Neural cell (in vitro differentiated cells): ENCODE measurements around the gene TMIGD1. TPM values are rescaled to one million over a fixed set of nuclear protein-coding genes. Genes with fewer than 3 reads are reported as not detected.

Experiments used
- H2AFZ ChIP-seq: fragments of 200-600, 300-800 bp; sonication (generic), shearing (Covaris generic); 2 replicates; pipeline ENCODE4 v1.6.0; 2014; ENCODE audit warnings: low read depth, mild to moderate bottlenecking, antibody characterized with exemption, low read length, moderate library complexity
- H3F3A ChIP-seq: fragments of 200-600 bp; shearing (Covaris generic); 2 replicates; pipeline ENCODE4 v1.6.1; 2016; ENCODE audit warnings: mild to moderate bottlenecking, moderate library complexity, mixed read lengths, antibody characterized with exemption, low read length; ENCODE audit not compliant: insufficient read depth, poor library complexity, severe bottlenecking
- H3K27ac ChIP-seq: fragments of 200-600, 300-800 bp; sonication (generic), shearing (Covaris generic); 2 replicates; pipeline ENCODE4 v1.5.1; 2014; ENCODE audit warnings: mild to moderate bottlenecking, low read length, moderate library complexity
- H3K27me3 ChIP-seq: fragments of 300-800, 200-600 bp; sonication (generic), shearing (Covaris generic); 2 replicates; pipeline ENCODE4 v1.6.0; 2014; ENCODE audit warnings: mild to moderate bottlenecking, low read depth, low read length, moderate library complexity; ENCODE audit not compliant: insufficient read depth
- H3K36me3 ChIP-seq: fragments of 300-800, 200-600 bp; sonication (generic), shearing (Covaris generic); 2 replicates; pipeline ENCODE4 v1.5.1; 2014; ENCODE audit warnings: mild to moderate bottlenecking, antibody characterized with exemption, low read length, moderate library complexity; ENCODE audit not compliant: insufficient read depth
- H3K4me2 ChIP-seq: fragments of 300-800, 200-600 bp; sonication (generic), shearing (Covaris generic); 2 replicates; pipeline ENCODE4 v1.6.0; 2014; ENCODE audit warnings: mild to moderate bottlenecking, low read length
- H3K4me3 ChIP-seq: fragments of 300-800, 200-600 bp; sonication (generic), shearing (Covaris generic); 2 replicates; pipeline ENCODE4 v1.5.1; 2014; ENCODE audit warnings: mild to moderate bottlenecking, low read length, moderate library complexity
- H3K79me2 ChIP-seq: fragments of 200-600 bp; shearing (Covaris generic); replicated peaks from 2 replicates; pipeline ENCODE4 v1.6.0; 2014; ENCODE audit warnings: mild to moderate bottlenecking, low read length, moderate library complexity; ENCODE audit not compliant: insufficient read depth
- H3K9ac ChIP-seq: fragments of 300-800, 200-600 bp; sonication (generic), shearing (Covaris generic); 2 replicates; pipeline ENCODE4 v1.6.1; 2016; ENCODE audit warnings: mild to moderate bottlenecking, low read length, mixed read lengths
- H3K9me2 ChIP-seq: fragments of 200-600 bp; shearing (Covaris generic); 2 replicates; pipeline ENCODE4 v1.6.1; 2016; ENCODE audit warnings: mild to moderate bottlenecking, low read length, mixed read lengths; ENCODE audit not compliant: insufficient read depth
- H3K9me3 ChIP-seq: fragments of 200-600, 300-800 bp; sonication (generic), shearing (Covaris generic); 2 replicates; pipeline ENCODE4 v1.6.1; 2016; ENCODE audit warnings: mild to moderate bottlenecking, mixed run types, low read length, moderate library complexity, mixed read lengths
- H4K20me1 ChIP-seq: fragments of 200-600 bp; shearing (Covaris generic); 2 replicates; pipeline ENCODE4 v1.6.1; 2016; ENCODE audit warnings: mild to moderate bottlenecking, mixed run types; ENCODE audit not compliant: insufficient read depth
- EP300 ChIP-seq: fragments of 450-650 bp; conservative IDR thresholded peaks from 2 replicates; pipeline ENCODE4 v1.6.1; 2014; ENCODE audit warnings: antibody characterized with exemption, mild to moderate bottlenecking, moderate library complexity; ENCODE audit not compliant: poor library complexity, severe bottlenecking
- EZH2 ChIP-seq: fragments of 200-600, 300-800 bp; shearing (Covaris generic), sonication (generic); IDR thresholded peaks from 2 replicates; pipeline ENCODE4 v1.6.1; 2014; ENCODE audit warnings: antibody characterized with exemption, low read length, borderline replicate concordance, mild to moderate bottlenecking; ENCODE audit not compliant: insufficient read depth, poor library complexity, severe bottlenecking
- MXI1 ChIP-seq: fragments of 450-650 bp; conservative IDR thresholded peaks from 2 replicates; pipeline ENCODE4 v1.6.1; 2014; ENCODE audit warnings: antibody characterized with exemption, mild to moderate bottlenecking; ENCODE audit not compliant: poor library complexity, severe bottlenecking
- POLR2AphosphoS5 ChIP-seq: IDR thresholded peaks from 2 replicates; pipeline ENCODE4 v1.6.1; 2012
- RAD21 ChIP-seq: fragments of 450-650 bp; conservative IDR thresholded peaks from 2 replicates; pipeline ENCODE4 v1.6.1; 2014; ENCODE audit warnings: antibody characterized with exemption, mild to moderate bottlenecking, moderate library complexity
- SMC3 ChIP-seq: fragments of 450-650 bp; conservative IDR thresholded peaks from 2 replicates; pipeline ENCODE4 v1.6.1; 2014; ENCODE audit warnings: antibody characterized with exemption, mild to moderate bottlenecking, moderate library complexity; ENCODE audit not compliant: poor library complexity
- TAF1 ChIP-seq: IDR thresholded peaks from 2 replicates; pipeline ENCODE4 v1.6.1; 2012; ENCODE audit warnings: low read depth
- polyA plus RNA-seq: library from polyadenylated mRNA; depleted of rRNA; stranded (reverse); fragments of >200 nt; gene quantifications from 2 replicates; pipeline ENCODE4 v1.2.3, GENCODE V29; 2014
- TF ChIP-seq, protein P1 (sequence below): fragments of 450-650 bp; IDR thresholded peaks from 2 replicates; pipeline ENCODE4 v1.5.1; 2014; ENCODE audit warnings: antibody characterized with exemption, mild to moderate bottlenecking, moderate library complexity; ENCODE audit not compliant: poor library complexity, severe bottlenecking
- TF ChIP-seq, protein P2 (sequence below): IDR thresholded peaks from 2 replicates; pipeline ENCODE4 v1.6.1; 2012; ENCODE audit warnings: borderline replicate concordance

Gene TMIGD1
- polyA plus RNA-seq, 1 donor from 2014 or later, result not detected

DNA sequence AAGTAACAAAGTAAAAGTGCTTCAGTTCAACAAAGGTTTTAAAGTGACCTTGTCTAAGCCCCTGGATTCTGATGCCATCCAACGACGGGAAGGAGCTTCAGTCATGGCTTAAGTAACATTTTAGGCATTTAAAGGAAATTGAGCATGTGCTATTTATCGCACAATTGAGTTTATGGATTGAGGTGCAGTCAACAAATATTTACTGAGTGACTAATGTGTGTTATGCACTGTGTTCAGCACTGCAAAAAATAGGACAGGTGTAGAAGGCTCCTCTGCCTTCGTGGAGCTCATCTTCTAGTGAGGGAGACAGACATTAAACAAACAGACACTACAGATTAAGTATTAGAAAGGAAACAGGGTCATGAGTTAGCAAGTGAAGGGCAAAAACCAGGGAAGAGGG is 12.5 kb downstream of the TMIGD1 start (continued):
- TF ChIP-seq, protein P1, sequence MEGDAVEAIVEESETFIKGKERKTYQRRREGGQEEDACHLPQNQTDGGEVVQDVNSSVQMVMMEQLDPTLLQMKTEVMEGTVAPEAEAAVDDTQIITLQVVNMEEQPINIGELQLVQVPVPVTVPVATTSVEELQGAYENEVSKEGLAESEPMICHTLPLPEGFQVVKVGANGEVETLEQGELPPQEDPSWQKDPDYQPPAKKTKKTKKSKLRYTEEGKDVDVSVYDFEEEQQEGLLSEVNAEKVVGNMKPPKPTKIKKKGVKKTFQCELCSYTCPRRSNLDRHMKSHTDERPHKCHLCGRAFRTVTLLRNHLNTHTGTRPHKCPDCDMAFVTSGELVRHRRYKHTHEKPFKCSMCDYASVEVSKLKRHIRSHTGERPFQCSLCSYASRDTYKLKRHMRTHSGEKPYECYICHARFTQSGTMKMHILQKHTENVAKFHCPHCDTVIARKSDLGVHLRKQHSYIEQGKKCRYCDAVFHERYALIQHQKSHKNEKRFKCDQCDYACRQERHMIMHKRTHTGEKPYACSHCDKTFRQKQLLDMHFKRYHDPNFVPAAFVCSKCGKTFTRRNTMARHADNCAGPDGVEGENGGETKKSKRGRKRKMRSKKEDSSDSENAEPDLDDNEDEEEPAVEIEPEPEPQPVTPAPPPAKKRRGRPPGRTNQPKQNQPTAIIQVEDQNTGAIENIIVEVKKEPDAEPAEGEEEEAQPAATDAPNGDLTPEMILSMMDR, result no peak
- TF ChIP-seq TAF1, result no peak

DNA sequence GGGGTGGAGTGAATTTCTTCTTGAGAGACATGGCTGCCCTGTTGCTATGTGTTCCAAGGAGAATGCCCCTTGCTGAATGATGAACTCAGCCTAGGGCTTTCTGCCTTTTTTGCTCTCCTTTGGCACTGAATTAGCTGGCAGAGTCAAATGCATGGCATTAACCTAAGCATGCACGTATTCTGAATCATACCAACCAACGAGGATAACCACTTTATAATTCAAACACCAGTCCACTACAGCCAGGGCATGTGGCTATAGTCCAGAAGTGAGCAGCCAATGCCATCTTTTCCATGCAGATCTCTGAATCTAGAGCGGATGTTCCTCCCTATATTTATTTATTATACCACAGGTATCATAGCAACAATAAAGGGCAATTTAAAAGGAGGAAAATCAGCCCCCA is 15.7 kb downstream of the TMIGD1 start:
- Histone ChIP-seq H3K36me3 (no peaks in the 10 kb centered on the region), H2AFZ (no peak overlapping the region), H3K27me3 (no peaks in the 10 kb centered on the region), H3K9ac (no peak overlapping the region), H3K79me2 (no peaks in the 10 kb centered on the region), H3K9me3 (no peaks in the 10 kb centered on the region), H4K20me1 (no peaks in the 10 kb centered on the region), H3F3A (no peaks in the 10 kb centered on the region), H3K4me2 (no peak overlapping the region), H3K27ac (no peak overlapping the region), H3K4me3 (no peak overlapping the region), H3K9me2 (no peaks in the 10 kb centered on the region)
- TF ChIP-seq POLR2AphosphoS5 (no peak), EP300 (no peak), TAF1 (no peak), RAD21 (no peak), EZH2 (no peak), SMC3 (no peak), MXI1 (no peak)
- TF ChIP-seq, protein P1, result no peak
- TF ChIP-seq, protein P2, sequence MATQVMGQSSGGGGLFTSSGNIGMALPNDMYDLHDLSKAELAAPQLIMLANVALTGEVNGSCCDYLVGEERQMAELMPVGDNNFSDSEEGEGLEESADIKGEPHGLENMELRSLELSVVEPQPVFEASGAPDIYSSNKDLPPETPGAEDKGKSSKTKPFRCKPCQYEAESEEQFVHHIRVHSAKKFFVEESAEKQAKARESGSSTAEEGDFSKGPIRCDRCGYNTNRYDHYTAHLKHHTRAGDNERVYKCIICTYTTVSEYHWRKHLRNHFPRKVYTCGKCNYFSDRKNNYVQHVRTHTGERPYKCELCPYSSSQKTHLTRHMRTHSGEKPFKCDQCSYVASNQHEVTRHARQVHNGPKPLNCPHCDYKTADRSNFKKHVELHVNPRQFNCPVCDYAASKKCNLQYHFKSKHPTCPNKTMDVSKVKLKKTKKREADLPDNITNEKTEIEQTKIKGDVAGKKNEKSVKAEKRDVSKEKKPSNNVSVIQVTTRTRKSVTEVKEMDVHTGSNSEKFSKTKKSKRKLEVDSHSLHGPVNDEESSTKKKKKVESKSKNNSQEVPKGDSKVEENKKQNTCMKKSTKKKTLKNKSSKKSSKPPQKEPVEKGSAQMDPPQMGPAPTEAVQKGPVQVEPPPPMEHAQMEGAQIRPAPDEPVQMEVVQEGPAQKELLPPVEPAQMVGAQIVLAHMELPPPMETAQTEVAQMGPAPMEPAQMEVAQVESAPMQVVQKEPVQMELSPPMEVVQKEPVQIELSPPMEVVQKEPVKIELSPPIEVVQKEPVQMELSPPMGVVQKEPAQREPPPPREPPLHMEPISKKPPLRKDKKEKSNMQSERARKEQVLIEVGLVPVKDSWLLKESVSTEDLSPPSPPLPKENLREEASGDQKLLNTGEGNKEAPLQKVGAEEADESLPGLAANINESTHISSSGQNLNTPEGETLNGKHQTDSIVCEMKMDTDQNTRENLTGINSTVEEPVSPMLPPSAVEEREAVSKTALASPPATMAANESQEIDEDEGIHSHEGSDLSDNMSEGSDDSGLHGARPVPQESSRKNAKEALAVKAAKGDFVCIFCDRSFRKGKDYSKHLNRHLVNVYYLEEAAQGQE, result no peak

DNA sequence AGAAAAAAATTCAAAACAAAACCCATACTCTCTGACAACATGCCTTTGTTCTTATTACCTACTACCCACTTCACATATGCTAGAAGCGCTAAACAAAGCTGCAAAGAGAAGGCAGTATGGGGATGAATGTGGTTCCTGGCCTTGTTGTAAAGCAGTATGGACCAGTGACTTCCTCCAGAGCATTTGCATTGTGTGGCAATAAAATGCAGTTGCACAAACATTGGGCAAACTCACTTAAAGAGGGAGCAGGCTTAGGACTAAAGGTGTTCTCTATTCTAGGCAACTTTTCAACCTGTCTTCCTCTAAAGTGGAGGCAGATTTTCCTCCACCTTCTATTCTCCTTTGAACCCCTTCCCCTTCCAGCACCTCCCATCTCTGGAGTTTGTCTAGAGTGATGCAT is 17.1 kb downstream of the TMIGD1 start:
- H4K20me1 ChIP-seq, result no peaks in the 10 kb centered on the region
- no peaks in the 10 kb centered on the region for H3K27me3 ChIP-seq
- no peaks in the 10 kb centered on the region for H3K9me2 ChIP-seq
- no peak overlapping the region for H2AFZ ChIP-seq
- no peak overlapping the region for H3K9ac ChIP-seq
- no peaks in the 10 kb centered on the region for H3K79me2 ChIP-seq
- TF ChIP-seq TAF1 (no peak), EZH2 (no peak), SMC3 (no peak), MXI1 (no peak), POLR2AphosphoS5 (no peak), EP300 (no peak), RAD21 (no peak)
- TF ChIP-seq, protein P1, result no peak
- TF ChIP-seq, protein P2, result no peak
- H3K9me3 ChIP-seq, result no peaks in the 10 kb centered on the region
- no peaks in the 10 kb centered on the region for H3F3A ChIP-seq
- H3K36me3 ChIP-seq, result no peaks in the 10 kb centered on the region
- H3K4me2 ChIP-seq, result no peak overlapping the region
- H3K4me3 ChIP-seq, result no peak overlapping the region
- H3K27ac ChIP-seq, result no peak overlapping the region
